Esophagus muscularis mucosa (tissue), 4 donors: ENCODE results near the gene MYOZ1.
"Not testable (repeated sequence)": the region's sequence is repeated elsewhere in the genome, so short reads cannot be mapped to it uniquely, and the experiment has no call there.

Experiments
- EP300 ChIP-seq: sonication (generic); formaldehyde crosslinking; IDR thresholded peaks from one replicate; pipeline ENCODE4 v1.6.1; 2017; ENCODE audit warnings: antibody characterized with exemption
- POLR2A ChIP-seq: fragments of 450-650 bp; IDR thresholded peaks from one replicate; pipeline ENCODE4 v1.6.1; 2017; ENCODE audit warnings: antibody characterized with exemption, moderate library complexity, mild to moderate bottlenecking, low read depth
- POLR2AphosphoS5 ChIP-seq, 2 donors: sonication (generic); formaldehyde crosslinking; IDR thresholded peaks; one replicate each; pipeline ENCODE4 v1.6.1; 2017; ENCODE audit warnings: antibody characterized with exemption in 2 of 2
- TF ChIP-seq, protein P1 (sequence below), 3 experiments: fragments of 200-600 bp in 2 of 3; fragments of 450-650 bp in 1 of 3; sonication (generic) in 2 of 3; IDR thresholded peaks; one replicate each; pipeline ENCODE4 v1.5.1; 2017 to 2019; ENCODE audit warnings: antibody characterized with exemption in 3 of 3, mild to moderate bottlenecking in 2 of 3, moderate library complexity in 1 of 3

DNA sequence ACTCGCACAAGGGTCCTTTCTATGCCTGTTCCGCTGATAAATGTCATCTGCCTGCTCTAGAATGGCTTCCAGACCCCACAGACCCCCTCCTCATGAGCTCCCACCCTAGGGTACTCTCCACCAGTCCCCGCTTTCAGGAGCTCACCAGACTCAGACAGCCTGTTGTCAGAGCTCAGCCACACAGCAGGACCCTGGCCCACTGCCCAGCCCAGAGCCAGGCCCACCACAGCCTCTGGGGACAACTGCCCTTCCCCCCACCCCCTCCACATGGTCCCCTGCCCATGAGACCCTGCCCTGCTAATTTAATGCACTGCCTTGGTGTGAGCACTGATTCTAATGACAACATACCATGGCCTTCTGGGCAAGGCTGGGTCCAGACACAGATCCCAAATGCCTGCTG lies 24.3 kb upstream of the MYOZ1 start:
- TF ChIP-seq, protein P1, sequence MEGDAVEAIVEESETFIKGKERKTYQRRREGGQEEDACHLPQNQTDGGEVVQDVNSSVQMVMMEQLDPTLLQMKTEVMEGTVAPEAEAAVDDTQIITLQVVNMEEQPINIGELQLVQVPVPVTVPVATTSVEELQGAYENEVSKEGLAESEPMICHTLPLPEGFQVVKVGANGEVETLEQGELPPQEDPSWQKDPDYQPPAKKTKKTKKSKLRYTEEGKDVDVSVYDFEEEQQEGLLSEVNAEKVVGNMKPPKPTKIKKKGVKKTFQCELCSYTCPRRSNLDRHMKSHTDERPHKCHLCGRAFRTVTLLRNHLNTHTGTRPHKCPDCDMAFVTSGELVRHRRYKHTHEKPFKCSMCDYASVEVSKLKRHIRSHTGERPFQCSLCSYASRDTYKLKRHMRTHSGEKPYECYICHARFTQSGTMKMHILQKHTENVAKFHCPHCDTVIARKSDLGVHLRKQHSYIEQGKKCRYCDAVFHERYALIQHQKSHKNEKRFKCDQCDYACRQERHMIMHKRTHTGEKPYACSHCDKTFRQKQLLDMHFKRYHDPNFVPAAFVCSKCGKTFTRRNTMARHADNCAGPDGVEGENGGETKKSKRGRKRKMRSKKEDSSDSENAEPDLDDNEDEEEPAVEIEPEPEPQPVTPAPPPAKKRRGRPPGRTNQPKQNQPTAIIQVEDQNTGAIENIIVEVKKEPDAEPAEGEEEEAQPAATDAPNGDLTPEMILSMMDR (IDR thresholded peaks at IDR 0.05), result not testable (repeated sequence)
- TF ChIP-seq POLR2A; EP300; POLR2AphosphoS5 (IDR thresholded peaks at IDR 0.05): not testable (repeated sequence)
